Measurements from ENCODE around the gene YBX2.

DNA sequence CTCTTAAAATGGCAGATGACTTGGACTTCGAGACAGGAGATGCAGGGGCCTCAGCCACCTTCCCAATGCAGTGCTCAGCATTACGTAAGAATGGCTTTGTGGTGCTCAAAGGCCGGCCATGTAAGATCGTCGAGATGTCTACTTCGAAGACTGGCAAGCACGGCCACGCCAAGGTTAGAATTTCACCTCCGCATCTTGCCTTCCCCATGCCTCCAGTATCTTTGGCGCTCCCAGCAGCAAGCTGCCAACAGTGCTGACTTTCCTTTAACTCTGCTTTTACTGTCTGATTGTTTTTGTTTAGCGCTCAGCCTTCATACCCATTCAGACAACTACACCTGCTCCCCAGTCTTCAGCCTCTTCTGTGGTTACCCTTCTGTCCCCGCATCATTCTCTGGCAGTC, 15.2 kb upstream of the YBX2 start:
- TF ChIP-seq EZH2 (IDR thresholded peaks at IDR 0.05; ENCODE audit: borderline replicate concordance, low read depth, low read length, severe bottlenecking), result no peak
- TF ChIP-seq POLR2A (IDR thresholded peaks at IDR 0.05; ENCODE audit: low read depth, low read length), result no peak
- TF ChIP-seq, protein P1, sequence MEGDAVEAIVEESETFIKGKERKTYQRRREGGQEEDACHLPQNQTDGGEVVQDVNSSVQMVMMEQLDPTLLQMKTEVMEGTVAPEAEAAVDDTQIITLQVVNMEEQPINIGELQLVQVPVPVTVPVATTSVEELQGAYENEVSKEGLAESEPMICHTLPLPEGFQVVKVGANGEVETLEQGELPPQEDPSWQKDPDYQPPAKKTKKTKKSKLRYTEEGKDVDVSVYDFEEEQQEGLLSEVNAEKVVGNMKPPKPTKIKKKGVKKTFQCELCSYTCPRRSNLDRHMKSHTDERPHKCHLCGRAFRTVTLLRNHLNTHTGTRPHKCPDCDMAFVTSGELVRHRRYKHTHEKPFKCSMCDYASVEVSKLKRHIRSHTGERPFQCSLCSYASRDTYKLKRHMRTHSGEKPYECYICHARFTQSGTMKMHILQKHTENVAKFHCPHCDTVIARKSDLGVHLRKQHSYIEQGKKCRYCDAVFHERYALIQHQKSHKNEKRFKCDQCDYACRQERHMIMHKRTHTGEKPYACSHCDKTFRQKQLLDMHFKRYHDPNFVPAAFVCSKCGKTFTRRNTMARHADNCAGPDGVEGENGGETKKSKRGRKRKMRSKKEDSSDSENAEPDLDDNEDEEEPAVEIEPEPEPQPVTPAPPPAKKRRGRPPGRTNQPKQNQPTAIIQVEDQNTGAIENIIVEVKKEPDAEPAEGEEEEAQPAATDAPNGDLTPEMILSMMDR (IDR thresholded peaks at IDR 0.05; ENCODE audit: extremely low read depth in 1 of 2, insufficient read depth in 1 of 2, low read depth in 1 of 2, low read length in 2 of 2), result no peak
- TF ChIP-seq POLR2AphosphoS5 (IDR thresholded peaks at IDR 0.05; ENCODE audit: insufficient read depth, low read depth, low read length), result no peak
- no peak for TF ChIP-seq FOS (IDR thresholded peaks at IDR 0.05; ENCODE audit: borderline replicate concordance, insufficient read depth, low read length)

Measured in endothelial cell of umbilical vein (primary cell).